Ascending aorta (tissue), 2 donors: ENCODE measurements around the gene SEC24D. TPM values are rescaled to one million over a fixed set of nuclear protein-coding genes. Genes with fewer than 3 reads are reported as not detected.
"Not testable (repeated sequence)": the region's sequence is repeated elsewhere in the genome, so short reads cannot be mapped to it uniquely, and the experiment has no call there.

Experiments
- DNase-seq, 2 donors: peaks; one replicate each; pipeline ENCODE4 v3.0.0-alpha.2; 2019; ENCODE audit warnings: low spot score in 2 of 2
- H3K27ac ChIP-seq, 2 donors: fragments of 200-600 bp; sonication (generic); one replicate each; pipeline ENCODE4 v1.5.1; 2016 to 2017; ENCODE audit warnings: mild to moderate bottlenecking in 1 of 2
- H3K27me3 ChIP-seq: fragments of 200-600 bp; sonication (generic); one replicate; pipeline ENCODE4 v1.5.1; 2017
- H3K36me3 ChIP-seq, 2 donors: fragments of 200-600 bp; sonication (generic); one replicate each; pipeline ENCODE4 v1.5.1; 2016
- H3K4me1 ChIP-seq, 2 donors: fragments of 200-600 bp; sonication (generic); one replicate each; pipeline ENCODE4 v1.5.1; 2016 to 2017; ENCODE audit warnings: mild to moderate bottlenecking in 1 of 2
- H3K4me3 ChIP-seq, 2 donors: fragments of 200-600 bp; sonication (generic); one replicate each; pipeline ENCODE4 v1.5.1; 2016 to 2017; ENCODE audit warnings: mild to moderate bottlenecking in 1 of 2
- H3K9me3 ChIP-seq, 2 donors: fragments of 200-600 bp; sonication (generic); one replicate each; pipeline ENCODE4 v1.5.1; 2016
- CTCF ChIP-seq, 3 experiments: fragments of 200-600 bp in 2 of 3; fragments of 450-650 bp in 1 of 3; sonication (generic) in 2 of 3; IDR thresholded peaks; one replicate each; pipeline ENCODE4 v1.5.1; 2016 to 2019; ENCODE audit warnings: antibody characterized with exemption in 3 of 3, mild to moderate bottlenecking in 1 of 3, moderate library complexity in 1 of 3
- intact Hi-C: fragments of 100-400 bp; cut with DNase I; formaldehyde crosslinking; loops from one replicate; pipeline ENCODE4 v1.15.1; 2023
- total RNA-seq: library from RNA; depleted of rRNA; stranded (reverse); fragments of >200 nt; gene quantifications from one replicate; pipeline ENCODE4 v1.1.0, GENCODE V29; 2016

The SEC24D gene
- total RNA-seq, 1 donor from 2014 or later = 108 TPM

- no peak for DNase-seq
- no peak overlapping the region for H3K4me3 ChIP-seq
- H3K27ac ChIP-seq = no peak overlapping the region
- H3K9me3 ChIP-seq = no peaks in the 10 kb centered on the region
- no peaks in the 10 kb centered on the region for H3K27me3 ChIP-seq
- no peak for TF ChIP-seq CTCF (IDR thresholded peaks at IDR 0.05)
- H3K4me1 ChIP-seq = no peaks in the 10 kb centered on the region
- intact Hi-C loops = no loop called here
- no peaks in the 10 kb centered on the region for H3K36me3 ChIP-seq
Observed at GRCh38 chr4:118879409-118879808, 43.5 kb upstream of the SEC24D start.

- DNase-seq, intact Hi-C loops: not testable (repeated sequence)
Observed at GRCh38 chr4:118878507-118878906, 42.6 kb upstream of the SEC24D start.

DNA sequence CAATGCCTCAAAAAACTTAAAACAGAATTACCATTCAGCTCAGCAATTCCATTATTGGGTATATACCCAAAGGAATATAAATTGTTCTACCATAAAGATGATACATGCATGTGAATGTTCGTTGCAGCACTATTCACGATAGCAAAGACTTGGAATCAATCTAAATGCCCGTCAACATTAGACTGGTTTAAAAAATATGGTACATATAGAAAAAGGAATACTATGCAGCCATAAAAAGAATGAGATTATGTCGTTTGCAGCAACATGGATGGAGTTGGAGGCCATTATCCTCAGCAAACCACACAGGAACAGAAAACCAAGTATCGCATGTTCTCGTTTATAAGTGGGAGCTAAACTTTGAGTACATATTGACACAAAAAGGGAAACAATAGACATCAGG lies 41.9 kb upstream of the SEC24D start:
- Histone ChIP-seq H3K27ac (no peak overlapping the region), H3K9me3 (no peaks in the 10 kb centered on the region), H3K4me1 (no peaks in the 10 kb centered on the region), H3K36me3 (no peaks in the 10 kb centered on the region), H3K4me3 (no peak overlapping the region), H3K27me3 (no peaks in the 10 kb centered on the region)
- intact Hi-C loops = no loop called here
- no peak for TF ChIP-seq CTCF (IDR thresholded peaks at IDR 0.05)
- DNase-seq = no peak

More at GRCh38 chr4:118878507-118878906, 42.6 kb upstream of the SEC24D start:
- not testable (repeated sequence) for H3K36me3 ChIP-seq, H3K4me1 ChIP-seq, H3K27me3 ChIP-seq, H3K9me3 ChIP-seq, H3K4me3 ChIP-seq, H3K27ac ChIP-seq

DNA sequence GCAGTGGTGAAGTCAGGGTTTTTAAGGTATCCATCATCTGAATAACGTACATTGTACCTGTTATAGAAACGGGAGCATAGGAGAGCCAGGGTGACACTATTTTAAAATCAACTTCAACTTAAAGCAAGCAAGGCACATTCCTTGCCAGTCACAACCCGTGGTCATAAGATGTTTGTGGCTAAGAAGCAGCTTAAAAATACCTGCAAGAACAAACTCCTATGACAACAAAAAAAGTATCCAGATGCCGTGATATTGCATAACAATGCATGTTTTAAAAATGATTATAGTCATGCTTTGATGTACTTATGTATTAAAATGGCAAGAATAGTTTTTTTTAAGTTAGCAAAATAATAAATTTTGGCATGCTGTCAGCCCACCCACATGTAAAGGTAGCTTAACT lies 36.3 kb upstream of the SEC24D start:
- H3K27me3 ChIP-seq = no peaks in the 10 kb centered on the region
- H3K4me1 ChIP-seq = no peaks in the 10 kb centered on the region
- H3K36me3 ChIP-seq = no peaks in the 10 kb centered on the region
- no peak overlapping the region for H3K27ac ChIP-seq
- no peak for TF ChIP-seq CTCF (IDR thresholded peaks at IDR 0.05)
- no peak overlapping the region for H3K4me3 ChIP-seq
- DNase-seq = no peak
- intact Hi-C loops = no loop called here
- no peaks in the 10 kb centered on the region for H3K9me3 ChIP-seq

DNA sequence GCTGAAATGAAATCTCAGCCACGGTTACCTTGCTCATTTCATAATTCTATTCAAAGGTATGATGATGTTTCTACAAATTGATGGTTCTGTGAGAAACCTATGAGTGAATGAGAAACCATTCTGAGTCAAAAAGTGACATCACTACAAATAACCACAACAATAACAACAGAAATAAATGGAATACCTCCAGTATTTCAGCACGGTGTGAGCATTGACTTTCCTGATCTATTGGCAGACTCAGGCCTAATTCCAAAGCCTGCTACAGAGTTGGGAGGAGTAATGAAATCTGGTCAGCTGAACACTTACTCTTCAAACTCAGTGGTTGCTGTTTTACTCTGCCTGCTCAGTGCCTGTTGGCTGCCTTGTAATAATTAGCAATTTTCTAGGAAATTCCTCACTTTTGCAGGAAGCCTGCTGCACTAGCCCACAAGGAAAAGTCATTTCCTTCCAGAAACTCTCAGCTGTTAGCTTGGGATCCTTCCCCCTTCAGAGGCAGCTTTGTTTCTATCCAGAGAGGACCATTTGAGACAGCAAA lies 33.9 kb upstream of the SEC24D start:
- no peak for TF ChIP-seq CTCF (IDR thresholded peaks at IDR 0.05)

GRCh38 chr4:118867311-118868067 lies 31.6 kb upstream of the SEC24D start:
- no peak for DNase-seq
- no peak for TF ChIP-seq CTCF (IDR thresholded peaks at IDR 0.05)
- Histone ChIP-seq H3K4me3 (no peak overlapping the region), H3K9me3 (no peaks in the 10 kb centered on the region), H3K27ac (no peak overlapping the region), H3K4me1 (peaks cover 0 to 3% of the 10 kb centered on the region in 2 donors), H3K27me3 (no peaks in the 10 kb centered on the region), H3K36me3 (no peaks in the 10 kb centered on the region)
- intact Hi-C loops = loop anchor here (2.0 kb wide), 1 partner anchor 31 kb away; the partner anchor contains the start of gene SEC24D

More for the DNA sequence above, 33.9 kb upstream of the SEC24D start:
- no peak for DNase-seq
- H3K4me3 ChIP-seq = no peak overlapping the region
- intact Hi-C loops = no loop called here
- no peaks in the 10 kb centered on the region for H3K36me3 ChIP-seq
- no peak overlapping the region for H3K27ac ChIP-seq
- peaks cover 0 to 3% of the 10 kb centered on the region in 2 donors for H3K4me1 ChIP-seq
- H3K9me3 ChIP-seq = no peaks in the 10 kb centered on the region
- H3K27me3 ChIP-seq = no peaks in the 10 kb centered on the region
